Measurements from ENCODE around the gene MRPS18C. TPM values are rescaled to one million over a fixed set of nuclear protein-coding genes. Genes with fewer than 3 reads are reported as not detected.
"Not testable (repeated sequence)": the region's sequence is repeated elsewhere in the genome, so short reads cannot be mapped to it uniquely, and the experiment has no call there.

Gene MRPS18C
- total RNA-seq, 2 experiments from 2014 or later, result 15.7 to 18.0 TPM

GRCh38 chr4:83489711-83490326 is 34.0 kb downstream of the MRPS18C start:
- DNase-seq (no peak), ATAC-seq (ENCODE audit: poor library complexity) (no peak)
- ChIA-PET CTCF (interaction anchor here (1.1 kb wide), 1 partner anchor 19 kb away, joined by 3 read pairs; no protein-coding TSS in a partner anchor), POLR2A (interaction anchor here (2.2 kb wide), 1 partner anchor 34 kb away, joined by 6 read pairs; the partner anchor contains the start of genes HELQ and MRPS18C)
- H3K4me3 ChIP-seq (ENCODE audit: low read length), result no peak overlapping the region
- no peaks in the 10 kb centered on the region for H3K27me3 ChIP-seq (ENCODE audit: control insufficient read depth in 1 of 2, insufficient read depth in 2 of 2, low read length in 2 of 2)
- peaks cover 9% of the 10 kb centered on the region for H3K4me1 ChIP-seq (ENCODE audit: insufficient read depth, low read length)
- Mint-ChIP-seq H3K4me1 (ENCODE audit: low read depth) (peaks cover 7% of the 10 kb centered on the region), H3K36me3 (ENCODE audit: low read depth) (no peaks in the 10 kb centered on the region), H3K27ac (no peak overlapping the region), H3K4me3 (no peak overlapping the region), H3K9me3 (no peaks in the 10 kb centered on the region), H3K27me3 (no peaks in the 10 kb centered on the region)
- TF ChIP-seq CTCF (IDR thresholded peaks at IDR 0.05), result no peak
- H3K36me3 ChIP-seq (ENCODE audit: insufficient read depth, low read length), result no peaks in the 10 kb centered on the region
- no peak overlapping the region for H3K27ac ChIP-seq (ENCODE audit: low read depth in 1 of 2, low read length in 2 of 2)
- intact Hi-C loops (cut with DNase I, micrococcal nuclease), result loop anchor here (5.0 to 10.0 kb wide), 4 partner anchors 475 to 1115 kb away; partner anchors contain the start of genes HNRNPD (in 2 of the 2), CDS1 (in 1 of the 2), ENOPH1 (in 1 of the 2) and HNRNPDL (in 1 of the 2)
- no peaks in the 10 kb centered on the region for H3K9me3 ChIP-seq (ENCODE audit: control insufficient read depth in 1 of 2, insufficient read depth in 1 of 2, low read length in 2 of 2)

- H3K36me3 ChIP-seq (ENCODE audit: insufficient read depth, low read length), result no peaks in the 10 kb centered on the region
- TF ChIP-seq CTCF (IDR thresholded peaks at IDR 0.05), result peak; percentile 85
- no peak overlapping the region for H3K27ac ChIP-seq (ENCODE audit: low read depth in 1 of 2, low read length in 2 of 2)
- Mint-ChIP-seq H3K27me3 (no peaks in the 10 kb centered on the region), H3K4me1 (ENCODE audit: low read depth) (no peaks in the 10 kb centered on the region), H3K4me3 (no peak overlapping the region), H3K9me3 (no peaks in the 10 kb centered on the region), H3K36me3 (ENCODE audit: low read depth) (no peaks in the 10 kb centered on the region), H3K27ac (no peak overlapping the region)
- ChIA-PET POLR2A (interaction anchor here (2.2 kb wide), 1 partner anchor 35 kb away, joined by 6 read pairs; the partner anchor contains the start of genes HELQ and MRPS18C), CTCF (interaction anchor here (1.1 kb wide), 1 partner anchor 18 kb away, joined by 3 read pairs; no protein-coding TSS in a partner anchor)
- H3K4me3 ChIP-seq (ENCODE audit: low read length), result no peak overlapping the region
- DNase-seq, result peak in 4 of 14 experiments; percentile 40 to 68 (median 53)
- H3K4me1 ChIP-seq (ENCODE audit: insufficient read depth, low read length), result no peaks in the 10 kb centered on the region
- H3K27me3 ChIP-seq (ENCODE audit: control insufficient read depth in 1 of 2, insufficient read depth in 2 of 2, low read length in 2 of 2), result no peaks in the 10 kb centered on the region
- peak; percentile 83 for ATAC-seq (ENCODE audit: poor library complexity)
- intact Hi-C loops (cut with DNase I, micrococcal nuclease), result loop anchor here (1.0 kb wide), 2 partner anchors 148 to 149 kb away; no protein-coding TSS in a partner anchor
- H3K9me3 ChIP-seq (ENCODE audit: control insufficient read depth in 1 of 2, insufficient read depth in 1 of 2, low read length in 2 of 2), result no peaks in the 10 kb centered on the region
Observed at GRCh38 chr4:83490876-83491450, 35.1 kb downstream of the MRPS18C start.

GRCh38 chr4:83496085-83496917 is 40.4 kb downstream of the MRPS18C start:
- CTCF ChIA-PET, result interaction anchor here (0.7 kb wide), 1 partner anchor 13 kb away, joined by 3 read pairs; no protein-coding TSS in a partner anchor
- H3K27me3 ChIP-seq (ENCODE audit: control insufficient read depth in 1 of 2, insufficient read depth in 2 of 2, low read length in 2 of 2); H3K9me3 Mint-ChIP-seq; H3K4me3 ChIP-seq (ENCODE audit: low read length); H3K4me1 Mint-ChIP-seq (ENCODE audit: low read depth); H3K9me3 ChIP-seq (ENCODE audit: control insufficient read depth in 1 of 2, insufficient read depth in 1 of 2, low read length in 2 of 2); H3K27ac Mint-ChIP-seq; H3K36me3 Mint-ChIP-seq (ENCODE audit: low read depth); H3K4me1 ChIP-seq (ENCODE audit: insufficient read depth, low read length); H3K27ac ChIP-seq (ENCODE audit: low read depth in 1 of 2, low read length in 2 of 2); H3K27me3 Mint-ChIP-seq; H3K4me3 Mint-ChIP-seq; intact Hi-C loops (cut with DNase I, micrococcal nuclease); ATAC-seq (ENCODE audit: poor library complexity); H3K36me3 ChIP-seq (ENCODE audit: insufficient read depth, low read length); DNase-seq; POLR2A ChIA-PET: not testable (repeated sequence)

Data from CD4-positive, alpha-beta T cell (primary cell).